ENCODE measurements around the gene RIC1. TPM values are rescaled to one million over a fixed set of nuclear protein-coding genes. Genes with fewer than 3 reads are reported as not detected.

Gene RIC1
- total and polyA plus RNA-seq, 2 of the 8 experiments (the other 6 are each of a cell fraction or from before 2014, with no cell fraction given): 10.7 to 24.5 TPM

GRCh38 chr9:5614192-5614591, 14.7 kb upstream of the RIC1 start:
- H4K91ac ChIP-seq (replicated peaks; ENCODE audit: insufficient read length, low read length): no peak overlapping the region
- 90% methylated on average over 4 of the region's 4 CpGs; no CpG with 5 or more reads in 1 of the 2 experiments for WGBS, 2 experiments (ENCODE audit: extremely low coverage in 1 of 2, insufficient coverage in 1 of 2, insufficient read length in 1 of 2, insufficient replicate concordance in 2 of 2, low coverage in 1 of 2, low lambda C conversion rate in 2 of 2, missing lambda C conversion rate in 1 of 2)
- ChIA-PET POLR2A (ENCODE audit: partially characterized antibody) (no interaction called here), CTCF (ENCODE audit: partially characterized antibody) (interaction anchor here (0.7 to 1.8 kb wide), 3 partner anchors 9 to 1764 kb away, joined by 3 to 7 read pairs (median 3); no protein-coding TSS in a partner anchor)
- no peaks in the 10 kb centered on the region for H3K9me3 ChIP-seq (ENCODE audit: insufficient read depth in 2 of 2, low read depth in 1 of 2, low read length in 1 of 2)
- H4K5ac ChIP-seq (ENCODE audit: insufficient read length, low read depth, low read length): no peak overlapping the region
- no peak overlapping the region for H3K9ac ChIP-seq (replicated peaks in 1 of 4; ENCODE audit: extremely low read depth in 1 of 4, low read depth in 3 of 4, low read length in 3 of 4)
- H3K14ac ChIP-seq (ENCODE audit: insufficient read length): no peak overlapping the region
- H3K36me3 ChIP-seq (ENCODE audit: control insufficient read depth in 2 of 4, insufficient read depth in 4 of 4, low read length in 3 of 4): no peaks in the 10 kb centered on the region
- no peak overlapping the region for H3K56ac ChIP-seq (replicated peaks; ENCODE audit: insufficient read length, low read depth, low read length)
- H2BK5ac ChIP-seq (ENCODE audit: low read depth, low read length): no peak overlapping the region
- H2BK15ac ChIP-seq (ENCODE audit: low read length): no peak overlapping the region
- H3K27me3 ChIP-seq (replicated peaks in 1 of 4; ENCODE audit: control insufficient read depth in 3 of 4, extremely low read depth in 1 of 4, insufficient read depth in 3 of 4, low read length in 3 of 4): no peaks in the 10 kb centered on the region
- DNase-seq (ENCODE audit: low read depth in 1 of 2, low spot score in 2 of 2) (no peak), FAIRE-seq (no peak)
- H3K4me2 ChIP-seq (ENCODE audit: insufficient read depth in 1 of 2, low read depth in 2 of 2, low read length in 2 of 2): no peak overlapping the region
- H3K79me1 ChIP-seq (ENCODE audit: low read depth, low read length): no peaks in the 10 kb centered on the region
- H4K20me1 ChIP-seq (replicated peaks in 1 of 2; ENCODE audit: control insufficient read depth in 1 of 2, insufficient read depth in 2 of 2, low read length in 2 of 2): no peaks in the 10 kb centered on the region
- H3K23me2 ChIP-seq (ENCODE audit: low read depth, low read length): no peaks in the 10 kb centered on the region
- no peak overlapping the region for H3K27ac ChIP-seq (ENCODE audit: low read depth, low read length)
- H3K79me2 ChIP-seq (ENCODE audit: control insufficient read depth in 1 of 2, insufficient read depth in 2 of 2, low read length in 2 of 2): no peaks in the 10 kb centered on the region
- no peak overlapping the region for H2BK120ac ChIP-seq (replicated peaks; ENCODE audit: low read depth, low read length)
- no peak overlapping the region for H2AK5ac ChIP-seq (ENCODE audit: low read depth, low read length)
- no peak overlapping the region for H3K4me3 ChIP-seq (ENCODE audit: extremely low read depth in 1 of 4, insufficient read depth in 2 of 4, low read depth in 3 of 4, low read length in 4 of 4)
- H2BK20ac ChIP-seq (ENCODE audit: low read length): no peak overlapping the region
- H3K4ac ChIP-seq (replicated peaks; ENCODE audit: insufficient read length, low read depth, low read length): no peak overlapping the region
- H3K23ac ChIP-seq (ENCODE audit: insufficient read length): no peak overlapping the region
- no peak overlapping the region for H2AFZ ChIP-seq (ENCODE audit: low read length)
- H4K8ac ChIP-seq (ENCODE audit: extremely low read depth, insufficient read depth, low read length): no peak overlapping the region
- H3K4me1 ChIP-seq (replicated peaks in 1 of 4; ENCODE audit: control insufficient read depth in 3 of 4, insufficient read depth in 4 of 4, low read length in 3 of 4): no peaks in the 10 kb centered on the region
- no peak overlapping the region for H2BK12ac ChIP-seq (ENCODE audit: low read depth, low read length)
- H3K18ac ChIP-seq (ENCODE audit: extremely low read depth, low read length): no peak overlapping the region
- TF ChIP-seq, protein P1, sequence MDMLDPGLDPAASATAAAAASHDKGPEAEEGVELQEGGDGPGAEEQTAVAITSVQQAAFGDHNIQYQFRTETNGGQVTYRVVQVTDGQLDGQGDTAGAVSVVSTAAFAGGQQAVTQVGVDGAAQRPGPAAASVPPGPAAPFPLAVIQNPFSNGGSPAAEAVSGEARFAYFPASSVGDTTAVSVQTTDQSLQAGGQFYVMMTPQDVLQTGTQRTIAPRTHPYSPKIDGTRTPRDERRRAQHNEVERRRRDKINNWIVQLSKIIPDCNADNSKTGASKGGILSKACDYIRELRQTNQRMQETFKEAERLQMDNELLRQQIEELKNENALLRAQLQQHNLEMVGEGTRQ (IDR thresholded peaks at IDR 0.05; ENCODE audit: low read length): no peak
- no peak for TF ChIP-seq RXRA (IDR thresholded peaks at IDR 0.05; ENCODE audit: insufficient read depth, low read depth, low read length)
- TF ChIP-seq CTBP2 (IDR thresholded peaks at IDR 0.05; ENCODE audit: borderline replicate concordance, insufficient read depth, insufficient read length, low read length): no peak
- no peak for TF ChIP-seq GTF2F1 (IDR thresholded peaks at IDR 0.05; ENCODE audit: borderline replicate concordance, low read depth, low read length)
- no peak for TF ChIP-seq BCL11A (IDR thresholded peaks at IDR 0.05; ENCODE audit: low read depth in 2 of 2, low read length in 2 of 2)
- TF ChIP-seq E2F6 (IDR thresholded peaks at IDR 0.05): no peak
- no peak for TF ChIP-seq KDM5A (IDR thresholded peaks at IDR 0.05; ENCODE audit: low read length)
- TF ChIP-seq POLR2AphosphoS5 (IDR thresholded peaks at IDR 0.05; ENCODE audit: low read depth, low read length): no peak
- TF ChIP-seq CHD1 (IDR thresholded peaks at IDR 0.05; ENCODE audit: low read depth, low read length): no peak
- no peak for TF ChIP-seq TCF12 (IDR thresholded peaks at IDR 0.05; ENCODE audit: low read depth, low read length)
- TF ChIP-seq YY1 (IDR thresholded peaks at IDR 0.05; ENCODE audit: low read depth, low read length): no peak
- TF ChIP-seq EP300 (IDR thresholded peaks at IDR 0.05; ENCODE audit: borderline replicate concordance in 1 of 2, low read depth in 2 of 2, low read length in 2 of 2): no peak
- TF ChIP-seq SAP30 (IDR thresholded peaks at IDR 0.05; ENCODE audit: insufficient read depth, insufficient replicate concordance, low read length): no peak
